Frontal cortex (tissue), 4 donors: ENCODE results near the gene C15orf40. TPM values are rescaled to one million over a fixed set of nuclear protein-coding genes. Genes with fewer than 3 reads are reported as not detected.
"Not testable (repeated sequence)": the region's sequence is repeated elsewhere in the genome, so short reads cannot be mapped to it uniquely, and the experiment has no call there.

Experiments used
- DNase-seq, 2 donors: peaks; one replicate each; pipeline ENCODE4 v3.0.0; 2012; ENCODE audit warnings: low spot score in 2 of 2
- FAIRE-seq: peaks from 2 replicates; lab custom pipeline; 2012; peaks lifted over from hg19 to GRCh38; lab: Jason Lieb, UNC
- total RNA-seq: library from RNA; depleted of rRNA; stranded (reverse); fragments of >200 nt; gene quantifications from one replicate; pipeline ENCODE4 v1.2.3, GENCODE V29; 2014
- donor health status: control.
- donor health status: control.
- donor health status: control.

C15orf40 gene
- total RNA-seq, 1 donor from 2014 or later, result 10.2 TPM

GRCh38 chr15:82959423-82959822, 52.0 kb downstream of the C15orf40 start:
- DNase-seq, result no peak
- no peak for FAIRE-seq

- FAIRE-seq, result no peak
- no peak for DNase-seq
These were observed 52.8 kb downstream of the C15orf40 start for GRCh38 chr15:82958638-82959037.

GRCh38 chr15:82952158-82953081, 59.0 kb downstream of the C15orf40 start, which contains the start of gene HOMER2:
Gene HOMER2, minus strand, starts transcription at chr15:82952720. Its CDS starts 185 bp downstream, at chr15:82952535.
- no peak for FAIRE-seq

GRCh38 chr15:82951472-82952157, 59.8 kb downstream of the C15orf40 start:
- FAIRE-seq (no peak), DNase-seq (peak in 1 of 2 donors; percentile 40)

More at GRCh38 chr15:82952158-82953081, 59.0 kb downstream of the C15orf40 start, which contains the start of gene HOMER2:
- peak; percentile 61 to 73 for DNase-seq

GRCh38 chr15:82950746-82951370, 60.6 kb downstream of the C15orf40 start:
- FAIRE-seq, result no peak
- DNase-seq, result no peak

- DNase-seq (no peak), FAIRE-seq (no peak)
These were observed 61.1 kb downstream of the C15orf40 start for GRCh38 chr15:82950295-82950694.

GRCh38 chr15:82946155-82946701, 65.2 kb downstream of the C15orf40 start:
- FAIRE-seq, result no peak
- DNase-seq, result no peak

- no peak for DNase-seq
- FAIRE-seq, result no peak
These were observed 66.1 kb downstream of the C15orf40 start for GRCh38 chr15:82945326-82945725.

GRCh38 chr15:82944821-82945220, 66.6 kb downstream of the C15orf40 start:
- DNase-seq, result no peak
- no peak for FAIRE-seq

GRCh38 chr15:82944056-82944455, 67.4 kb downstream of the C15orf40 start:
- FAIRE-seq (no peak), DNase-seq (no peak)

- DNase-seq (no peak), FAIRE-seq (no peak)
These were observed 68.3 kb downstream of the C15orf40 start for GRCh38 chr15:82943176-82943575.

GRCh38 chr15:82942691-82943090, 68.7 kb downstream of the C15orf40 start:
- FAIRE-seq, result no peak
- DNase-seq, result no peak

GRCh38 chr15:82939678-82940077, 71.8 kb downstream of the C15orf40 start:
- DNase-seq, FAIRE-seq: not testable (repeated sequence)

Other genes starting within 250 kb of the C15orf40 start
- not detected for gene FSD2, start 205.6 kb downstream of the C15orf40 start, total RNA-seq
- 4.9 TPM for gene WHAMM, start 202.0 kb downstream of the C15orf40 start, total RNA-seq
- gene HOMER2, start 58.9 kb downstream of the C15orf40 start, total RNA-seq, result 45.2 TPM
- 46.9 TPM for gene RAMAC, start 25.4 kb downstream of the C15orf40 start, total RNA-seq
- 156 TPM for gene BTBD1, start 55.6 kb upstream of the C15orf40 start, total RNA-seq
- gene TM6SF1, start 96.0 kb upstream of the C15orf40 start, total RNA-seq, result 27.7 TPM
- gene HDGFL3, start 196.2 kb upstream of the C15orf40 start, total RNA-seq, result 135 TPM